ENCODE results near the gene TMEM119.
A peak's percentile ranks its signal among the peaks of the same experiment; 100 is the strongest.

TMEM119 gene

DNA sequence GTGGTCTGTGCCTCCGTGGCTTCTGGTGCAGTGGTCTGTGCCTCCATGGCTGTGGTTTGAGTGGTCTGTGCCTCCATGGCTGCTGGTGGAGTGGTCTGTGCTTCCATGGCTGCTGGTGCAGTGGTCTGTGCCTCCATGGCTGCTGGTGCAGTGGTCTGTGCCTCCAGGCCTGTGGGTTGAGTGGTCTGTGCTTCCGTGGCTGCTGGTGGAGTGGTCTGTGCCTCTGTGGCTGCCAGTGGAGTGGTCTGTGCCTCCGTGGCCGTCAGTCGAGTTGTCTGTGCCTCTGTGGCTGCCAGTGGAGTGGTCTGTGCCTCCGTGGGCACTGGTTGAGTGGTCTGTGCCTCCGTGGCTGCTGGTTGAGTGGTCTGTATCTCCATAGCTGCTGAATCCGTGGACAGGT is 25.7 kb upstream of the TMEM119 start:
- H3K4me1 ChIP-seq (ENCODE audit: control insufficient read depth in 1 of 2, insufficient read depth in 1 of 2, low read depth in 1 of 2, low read length in 1 of 2): peaks cover 56 to 68% of the 10 kb centered on the region in 2 experiments

DNA sequence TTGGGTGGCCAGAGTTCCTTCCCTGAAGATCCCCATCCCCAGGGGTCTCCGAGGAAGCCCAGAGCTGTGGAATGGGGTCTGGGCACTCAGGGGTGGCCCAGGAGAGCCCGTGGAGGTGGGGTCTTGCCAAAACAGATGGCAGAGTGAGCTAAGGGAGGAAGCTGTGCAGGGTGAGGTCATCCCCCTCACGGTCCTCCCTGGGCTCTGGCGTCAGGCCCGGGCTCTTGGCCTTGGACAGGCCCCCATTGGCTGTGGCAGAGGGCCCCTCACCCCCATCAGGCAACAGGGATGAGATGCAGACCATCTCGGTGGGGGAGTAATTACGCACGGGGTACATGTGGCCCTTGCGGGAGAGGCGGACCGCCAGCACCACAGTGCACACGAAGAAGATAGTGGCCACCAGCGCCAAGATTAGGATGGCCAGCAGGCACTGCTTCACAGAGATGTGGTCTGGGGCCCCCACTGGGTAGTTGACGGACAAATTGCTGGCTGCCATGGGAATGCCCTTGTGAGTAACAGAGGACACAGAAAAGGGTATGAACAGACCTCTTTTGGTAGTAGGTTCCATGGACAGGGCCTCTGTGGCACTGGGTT is 25.1 kb upstream of the TMEM119 start:
- Histone ChIP-seq H3K36me3 (peaks cover 88% of the 10 kb centered on the region), H3K27me3 (no peaks in the 10 kb centered on the region)

More for the DNA sequence above, 25.7 kb upstream of the TMEM119 start:
- Histone ChIP-seq H3K4me3 (ENCODE audit: low read depth in 1 of 2, low read length in 1 of 2) (no peak overlapping the region), H3K36me3 (peaks cover 94% of the 10 kb centered on the region), H3K27me3 (no peaks in the 10 kb centered on the region), H3K9me3 (no peaks in the 10 kb centered on the region), H3K27ac (peak overlapping the region; percentile 80)
- TF ChIP-seq, protein P1, sequence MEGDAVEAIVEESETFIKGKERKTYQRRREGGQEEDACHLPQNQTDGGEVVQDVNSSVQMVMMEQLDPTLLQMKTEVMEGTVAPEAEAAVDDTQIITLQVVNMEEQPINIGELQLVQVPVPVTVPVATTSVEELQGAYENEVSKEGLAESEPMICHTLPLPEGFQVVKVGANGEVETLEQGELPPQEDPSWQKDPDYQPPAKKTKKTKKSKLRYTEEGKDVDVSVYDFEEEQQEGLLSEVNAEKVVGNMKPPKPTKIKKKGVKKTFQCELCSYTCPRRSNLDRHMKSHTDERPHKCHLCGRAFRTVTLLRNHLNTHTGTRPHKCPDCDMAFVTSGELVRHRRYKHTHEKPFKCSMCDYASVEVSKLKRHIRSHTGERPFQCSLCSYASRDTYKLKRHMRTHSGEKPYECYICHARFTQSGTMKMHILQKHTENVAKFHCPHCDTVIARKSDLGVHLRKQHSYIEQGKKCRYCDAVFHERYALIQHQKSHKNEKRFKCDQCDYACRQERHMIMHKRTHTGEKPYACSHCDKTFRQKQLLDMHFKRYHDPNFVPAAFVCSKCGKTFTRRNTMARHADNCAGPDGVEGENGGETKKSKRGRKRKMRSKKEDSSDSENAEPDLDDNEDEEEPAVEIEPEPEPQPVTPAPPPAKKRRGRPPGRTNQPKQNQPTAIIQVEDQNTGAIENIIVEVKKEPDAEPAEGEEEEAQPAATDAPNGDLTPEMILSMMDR (IDR thresholded peaks at IDR 0.05): no peak

DNA sequence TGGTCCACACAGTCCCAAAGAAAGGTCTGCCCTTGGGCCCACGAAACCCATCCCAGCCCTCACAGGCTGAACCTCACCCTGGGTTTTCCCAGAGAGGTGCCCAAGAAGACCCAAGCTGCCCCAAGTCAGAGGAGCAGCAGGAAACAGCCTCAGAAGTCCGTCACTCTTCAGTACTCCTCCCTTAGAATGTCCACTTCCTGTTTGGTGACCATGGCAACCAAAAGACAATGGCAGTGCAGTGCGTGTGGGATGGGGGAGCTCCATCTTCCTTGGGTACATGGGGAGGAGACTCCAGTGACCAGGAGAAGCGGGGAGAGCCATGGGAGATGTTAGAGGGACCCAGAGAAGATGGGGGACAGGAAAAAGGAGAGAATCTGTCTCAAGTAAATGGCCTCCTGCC is 24.5 kb upstream of the TMEM119 start:
- Histone ChIP-seq H3K4me1 (ENCODE audit: control insufficient read depth in 1 of 2, insufficient read depth in 1 of 2, low read depth in 1 of 2, low read length in 1 of 2) (peaks cover 56 to 68% of the 10 kb centered on the region in 2 experiments), H3K27ac (peak overlapping the region; percentile 80)
- TF ChIP-seq, protein P1 (IDR thresholded peaks at IDR 0.05): no peak

More for the DNA sequence above, 25.1 kb upstream of the TMEM119 start:
- Histone ChIP-seq H3K4me1 (ENCODE audit: control insufficient read depth in 1 of 2, insufficient read depth in 1 of 2, low read depth in 1 of 2, low read length in 1 of 2) (peaks cover 56 to 68% of the 10 kb centered on the region in 2 experiments), H3K9me3 (no peaks in the 10 kb centered on the region), H3K4me3 (ENCODE audit: low read depth in 1 of 2, low read length in 1 of 2) (peak overlapping the region in 1 of 2 experiments; percentile 16), H3K27ac (peak overlapping the region; percentile 80)
- TF ChIP-seq, protein P1 (IDR thresholded peaks at IDR 0.05): no peak

DNA sequence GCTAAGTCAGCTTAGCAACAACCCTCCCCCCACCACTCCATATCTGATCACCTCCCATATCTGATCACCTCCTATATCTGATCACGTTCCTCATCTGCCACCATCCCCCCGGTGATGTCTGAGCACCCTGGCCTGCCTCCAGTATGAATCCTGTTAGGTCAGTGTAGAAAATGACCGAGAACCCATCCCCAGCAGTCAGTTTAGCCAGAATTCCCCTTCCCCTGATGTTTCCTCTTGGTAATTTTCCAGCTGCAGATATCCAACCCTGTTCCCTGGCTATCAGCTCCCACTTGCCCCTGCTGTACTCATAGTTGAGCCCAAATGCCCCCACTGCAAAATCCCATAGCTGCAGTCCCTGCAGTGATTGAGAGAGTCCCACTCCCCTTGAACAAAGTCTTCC is 23.3 kb upstream of the TMEM119 start:
- TF ChIP-seq, protein P1 (IDR thresholded peaks at IDR 0.05): no peak
- H3K9me3 ChIP-seq: no peaks in the 10 kb centered on the region
- no peak overlapping the region for H3K4me3 ChIP-seq (ENCODE audit: low read depth in 1 of 2, low read length in 1 of 2)
- peak overlapping the region; percentile 80 for H3K27ac ChIP-seq
- H3K27me3 ChIP-seq: no peaks in the 10 kb centered on the region
- H3K4me1 ChIP-seq (ENCODE audit: control insufficient read depth in 1 of 2, insufficient read depth in 1 of 2, low read depth in 1 of 2, low read length in 1 of 2): peaks cover 56 to 65% of the 10 kb centered on the region in 2 experiments
- H3K36me3 ChIP-seq: peaks cover 70% of the 10 kb centered on the region

More for the DNA sequence above, 24.5 kb upstream of the TMEM119 start:
- peak overlapping the region; percentile 16 to 20 for H3K4me3 ChIP-seq (ENCODE audit: low read depth in 1 of 2, low read length in 1 of 2)
- H3K27me3 ChIP-seq: no peaks in the 10 kb centered on the region
- no peaks in the 10 kb centered on the region for H3K9me3 ChIP-seq
- peaks cover 83% of the 10 kb centered on the region for H3K36me3 ChIP-seq

DNA sequence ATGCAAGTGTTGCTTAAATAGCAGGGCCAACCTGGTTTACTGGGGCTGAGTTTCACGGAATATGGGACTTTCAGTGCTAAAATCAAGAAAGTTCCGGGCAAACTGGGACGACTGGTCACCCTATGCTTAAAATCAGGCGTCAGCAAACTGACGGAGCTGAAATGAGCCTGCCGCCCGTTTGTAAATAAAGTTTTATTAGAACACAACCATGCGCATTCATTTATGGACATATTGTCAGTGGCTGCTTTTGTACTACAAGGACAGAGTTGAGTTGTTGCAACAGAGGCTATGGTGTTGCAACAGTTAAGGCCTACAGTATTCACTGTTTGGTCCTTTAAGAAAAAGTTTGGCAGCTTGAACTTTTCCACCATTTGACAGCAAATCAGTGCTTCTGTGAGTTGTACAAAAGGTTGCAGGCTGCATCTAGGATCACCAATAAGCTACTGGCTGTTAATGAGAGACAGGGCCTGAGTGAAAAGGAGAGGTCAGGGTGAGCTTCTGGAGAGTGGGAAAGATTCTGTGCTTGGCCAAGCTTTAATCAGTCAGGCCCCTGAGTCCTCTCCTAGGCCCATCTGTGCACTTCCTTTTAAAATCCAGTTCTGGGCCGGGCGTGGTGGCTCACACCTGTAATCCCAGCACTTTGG is 22.5 kb upstream of the TMEM119 start:
- Histone ChIP-seq H3K4me3 (ENCODE audit: low read depth in 1 of 2, low read length in 1 of 2) (no peak overlapping the region), H3K27ac (peak overlapping the region; percentile 80), H3K9me3 (no peaks in the 10 kb centered on the region), H3K36me3 (peaks cover 62% of the 10 kb centered on the region), H3K27me3 (no peaks in the 10 kb centered on the region), H3K4me1 (ENCODE audit: control insufficient read depth in 1 of 2, insufficient read depth in 1 of 2, low read depth in 1 of 2, low read length in 1 of 2) (peaks cover 56 to 61% of the 10 kb centered on the region in 2 experiments)
- TF ChIP-seq, protein P1 (IDR thresholded peaks at IDR 0.05): no peak

All from neutrophil (primary cell).